Liver (tissue), 9 donors: ENCODE measurements around the gene COL12A1. TPM values are rescaled to one million over a fixed set of nuclear protein-coding genes. Genes with fewer than 3 reads are reported as not detected.

Experiments
- DNase-seq: peaks from one replicate; pipeline ENCODE4 v3.0.0-alpha.2; 2017; ENCODE audit warnings: low spot score
- H3K27ac ChIP-seq, 2 donors: one replicate each; pipeline ENCODE4 v1.7.0; 2013; ENCODE audit warnings: inconsistent platforms in 2 of 2, low read length in 2 of 2, control low read depth in 1 of 2, low read depth in 1 of 2, mild to moderate bottlenecking in 1 of 2
- H3K27me3 ChIP-seq, 4 donors: one replicate each; pipeline versions ENCODE4 v1.6.1 to v1.7.0; 2013; ENCODE audit warnings: low read length in 3 of 4, inconsistent platforms in 1 of 4, mild to moderate bottlenecking in 1 of 4, moderate library complexity in 1 of 4; ENCODE audit not compliant: control insufficient read depth in 4 of 4, insufficient read depth in 4 of 4
- H3K36me3 ChIP-seq, 4 donors: one replicate each; pipeline versions ENCODE4 v1.6.1 to v1.7.0; 2013; ENCODE audit warnings: low read length in 3 of 4, mild to moderate bottlenecking in 3 of 4, low read depth in 1 of 4, moderate library complexity in 1 of 4; ENCODE audit not compliant: control insufficient read depth in 4 of 4, insufficient read depth in 3 of 4
- H3K4me1 ChIP-seq, 4 donors: one replicate each; pipeline versions ENCODE4 v1.6.1 to v1.7.0; 2013; ENCODE audit warnings: low read length in 3 of 4, mild to moderate bottlenecking in 3 of 4, moderate library complexity in 1 of 4; ENCODE audit not compliant: control insufficient read depth in 4 of 4, insufficient read depth in 4 of 4
- H3K4me3 ChIP-seq, 3 donors: one replicate each; pipeline versions ENCODE4 v1.6.1 to v1.7.0; 2013; ENCODE audit warnings: low read length in 3 of 3, control low read depth in 1 of 3, low read depth in 1 of 3, mild to moderate bottlenecking in 1 of 3
- H3K9ac ChIP-seq, 2 donors: one replicate each; pipeline ENCODE4 v1.7.0; 2013; ENCODE audit warnings: low read length in 2 of 2, mild to moderate bottlenecking in 2 of 2, moderate library complexity in 2 of 2, control low read depth in 1 of 2, low read depth in 1 of 2
- H3K9me3 ChIP-seq, 4 donors: one replicate each; pipeline versions ENCODE4 v1.6.1 to v1.7.0; 2013; ENCODE audit warnings: low read length in 3 of 4; ENCODE audit not compliant: control insufficient read depth in 4 of 4
- FOXA1 ChIP-seq: IDR thresholded peaks from 2 replicates; pipeline ENCODE4 v1.6.1; 2016; ENCODE audit warnings: antibody characterized with exemption
- FOXA2 ChIP-seq: IDR thresholded peaks from 2 replicates; pipeline ENCODE4 v1.6.1; 2016; ENCODE audit warnings: antibody characterized with exemption
- HNF4A ChIP-seq, 2 donors: conservative IDR thresholded peaks; 2 replicates each; pipeline ENCODE4 v1.6.1; 2016; ENCODE audit warnings: antibody characterized with exemption in 2 of 2, mild to moderate bottlenecking in 2 of 2
- JUND ChIP-seq, 2 donors: IDR thresholded peaks; 2 replicates each; pipeline ENCODE4 v1.6.1; 2016; ENCODE audit warnings: antibody characterized with exemption in 2 of 2
- NR2F2 ChIP-seq: IDR thresholded peaks from 2 replicates; pipeline ENCODE4 v1.6.1; 2016; ENCODE audit warnings: antibody characterized with exemption
- RAD21 ChIP-seq, 2 donors: IDR thresholded peaks; 2 replicates each; pipeline ENCODE4 v1.6.1; 2016; ENCODE audit warnings: antibody characterized with exemption in 2 of 2, mild to moderate bottlenecking in 2 of 2
- REST ChIP-seq: IDR thresholded peaks from 2 replicates; pipeline ENCODE4 v1.6.1; 2016; ENCODE audit warnings: antibody characterized with exemption, mild to moderate bottlenecking
- RXRA ChIP-seq, 2 donors: IDR thresholded peaks; 2 replicates each; pipeline ENCODE4 v1.6.1; 2017 to 2018; ENCODE audit warnings: antibody characterized with exemption in 2 of 2, mild to moderate bottlenecking in 1 of 2
- YY1 ChIP-seq: IDR thresholded peaks from 2 replicates; pipeline ENCODE4 v1.6.1; 2016; ENCODE audit warnings: antibody characterized with exemption, mild to moderate bottlenecking
- WGBS: extraction: QIAGEN DNeasy Blood & Tissue Kit; methylation state at CpG from one replicate; pipeline ENCODE4 v1.1.7; 2013; 5-methylcytosine and 5-hydroxymethylcytosine counted together
- polyA plus RNA-seq, 2 donors: library from polyadenylated mRNA; stranded (reverse) in 1 of 2; unstranded in 1 of 2; fragments of 200-250 nt in 1 of 2; fragments of >200 nt in 1 of 2; fragmentation: Nextera tagmentation in 1 of 2; extraction: Ambion mirVana in 1 of 2; gene quantifications; one replicate each; pipeline versions ENCODE4 v1.2.1 to v1.2.3, GENCODE V29; 2013 to 2015
- total RNA-seq, 2 donors: library from RNA; depleted of rRNA; stranded (reverse); fragments of >200 nt; gene quantifications; one replicate each; pipeline ENCODE4 v1.2.3, GENCODE V29; 2014
- TF ChIP-seq, protein P1 (sequence below): IDR thresholded peaks from 2 replicates; pipeline ENCODE4 v1.6.1; 2016; ENCODE audit warnings: antibody characterized with exemption
- TF ChIP-seq, protein P2 (sequence below): IDR thresholded peaks from 2 replicates; pipeline ENCODE4 v1.6.1; 2016; ENCODE audit warnings: antibody characterized with exemption
- TF ChIP-seq, protein P3 (sequence below): fragments of 150-350 bp; IDR thresholded peaks from 2 replicates; pipeline ENCODE4 v1.5.1; 2017; ENCODE audit warnings: improper control_type of control experiment, low read depth, low read length; ENCODE audit not compliant: missing input control
- donor health status: healthy.
- donor health status: healthy.
- donor health status: healthy.
- donor health status: healthy.
- donor health status: healthy.

The COL12A1 gene
- total and polyA plus RNA-seq, 4 donors = 0.15 to 5.1 (median 1.8) TPM

DNA sequence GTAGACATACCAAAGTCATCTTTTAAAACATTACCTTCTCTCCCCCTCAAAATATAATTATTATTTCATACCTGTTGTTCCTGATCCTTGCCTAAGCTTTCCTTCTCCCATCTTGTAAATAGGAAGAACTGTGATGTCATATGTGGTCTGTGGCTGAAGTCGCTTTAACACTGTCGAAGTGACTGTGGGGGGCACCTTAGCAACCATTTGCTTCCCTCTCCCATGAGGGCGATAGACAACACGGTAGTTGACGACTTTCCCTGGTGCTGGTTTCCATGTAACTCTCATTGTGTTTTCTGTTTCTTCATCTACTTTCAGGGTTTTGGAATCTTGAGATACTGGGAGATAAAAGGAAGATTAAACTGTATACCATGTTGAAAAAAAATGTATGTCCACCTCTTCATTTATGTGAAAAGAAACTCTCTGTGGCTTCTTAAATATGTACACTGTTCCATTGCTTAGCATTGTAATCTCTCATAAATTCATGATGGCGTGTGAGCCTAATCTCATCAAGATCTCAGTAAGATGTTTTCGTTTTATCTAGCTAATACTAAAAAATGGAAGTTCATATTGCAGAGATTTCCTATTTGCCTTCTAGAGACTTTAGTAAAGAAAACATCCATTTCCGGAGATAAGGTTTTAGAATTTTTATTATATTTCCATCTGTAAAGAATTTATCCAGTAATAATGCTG is 49.5 kb downstream of the COL12A1 start:
- H3K36me3 ChIP-seq = no peaks in the 10 kb centered on the region
- no peaks in the 10 kb centered on the region for H3K9me3 ChIP-seq
- peaks cover 0 to 8% (median 1%) of the 10 kb centered on the region in 4 donors for H3K27me3 ChIP-seq
- 73% methylated on average over 8 of the region's 8 CpGs for whole genome bisulfite sequencing
- H3K4me1 ChIP-seq = no peaks in the 10 kb centered on the region
- H3K27ac ChIP-seq = no peak overlapping the region
- H3K9ac ChIP-seq = no peak overlapping the region
- DNase-seq = no peak
- TF ChIP-seq JUND (IDR thresholded peaks at IDR 0.05) = no peak
- no peak overlapping the region for H3K4me3 ChIP-seq

DNA sequence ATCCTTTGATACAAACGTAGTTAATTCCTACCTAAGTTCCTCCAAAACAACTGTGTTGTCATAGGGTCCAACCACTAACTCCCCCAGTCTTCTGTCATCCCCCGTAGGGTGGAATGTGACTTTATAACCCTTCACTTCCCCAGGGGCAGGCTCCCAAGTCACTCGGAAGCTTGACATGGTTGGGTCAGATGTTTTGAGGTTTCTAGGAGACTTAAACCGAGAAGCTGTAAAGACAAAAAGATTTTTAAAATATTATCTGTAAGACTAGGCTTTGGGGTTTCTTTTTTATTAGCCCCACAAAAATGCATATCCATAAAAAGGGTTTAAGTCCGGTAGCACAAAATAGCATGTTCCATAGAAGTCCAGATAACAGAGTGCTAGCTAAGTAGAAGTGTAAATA is 50.2 kb downstream of the COL12A1 start:
- no peak for DNase-seq
- Histone ChIP-seq H3K9me3 (no peaks in the 10 kb centered on the region), H3K4me3 (no peak overlapping the region), H3K4me1 (no peaks in the 10 kb centered on the region), H3K36me3 (no peaks in the 10 kb centered on the region), H3K9ac (no peak overlapping the region), H3K27me3 (peaks cover 0 to 8% (median 1%) of the 10 kb centered on the region in 4 donors), H3K27ac (no peak overlapping the region)
- no peak for TF ChIP-seq JUND (IDR thresholded peaks at IDR 0.05)
- TF ChIP-seq, protein P1, sequence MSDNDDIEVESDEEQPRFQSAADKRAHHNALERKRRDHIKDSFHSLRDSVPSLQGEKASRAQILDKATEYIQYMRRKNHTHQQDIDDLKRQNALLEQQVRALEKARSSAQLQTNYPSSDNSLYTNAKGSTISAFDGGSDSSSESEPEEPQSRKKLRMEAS = no peak
- no peak for TF ChIP-seq FOXA1
- no peak for TF ChIP-seq NR2F2
- no peak for TF ChIP-seq RAD21 (IDR thresholded peaks at IDR 0.05)
- no peak for TF ChIP-seq RXRA (IDR thresholded peaks at IDR 0.05)
- TF ChIP-seq, protein P2, sequence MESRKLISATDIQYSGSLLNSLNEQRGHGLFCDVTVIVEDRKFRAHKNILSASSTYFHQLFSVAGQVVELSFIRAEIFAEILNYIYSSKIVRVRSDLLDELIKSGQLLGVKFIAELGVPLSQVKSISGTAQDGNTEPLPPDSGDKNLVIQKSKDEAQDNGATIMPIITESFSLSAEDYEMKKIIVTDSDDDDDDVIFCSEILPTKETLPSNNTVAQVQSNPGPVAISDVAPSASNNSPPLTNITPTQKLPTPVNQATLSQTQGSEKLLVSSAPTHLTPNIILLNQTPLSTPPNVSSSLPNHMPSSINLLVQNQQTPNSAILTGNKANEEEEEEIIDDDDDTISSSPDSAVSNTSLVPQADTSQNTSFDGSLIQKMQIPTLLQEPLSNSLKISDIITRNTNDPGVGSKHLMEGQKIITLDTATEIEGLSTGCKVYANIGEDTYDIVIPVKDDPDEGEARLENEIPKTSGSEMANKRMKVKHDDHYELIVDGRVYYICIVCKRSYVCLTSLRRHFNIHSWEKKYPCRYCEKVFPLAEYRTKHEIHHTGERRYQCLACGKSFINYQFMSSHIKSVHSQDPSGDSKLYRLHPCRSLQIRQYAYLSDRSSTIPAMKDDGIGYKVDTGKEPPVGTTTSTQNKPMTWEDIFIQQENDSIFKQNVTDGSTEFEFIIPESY = no peak
- no peak for TF ChIP-seq YY1
- TF ChIP-seq FOXA2 = no peak
- TF ChIP-seq REST = no peak
- TF ChIP-seq, protein P3, sequence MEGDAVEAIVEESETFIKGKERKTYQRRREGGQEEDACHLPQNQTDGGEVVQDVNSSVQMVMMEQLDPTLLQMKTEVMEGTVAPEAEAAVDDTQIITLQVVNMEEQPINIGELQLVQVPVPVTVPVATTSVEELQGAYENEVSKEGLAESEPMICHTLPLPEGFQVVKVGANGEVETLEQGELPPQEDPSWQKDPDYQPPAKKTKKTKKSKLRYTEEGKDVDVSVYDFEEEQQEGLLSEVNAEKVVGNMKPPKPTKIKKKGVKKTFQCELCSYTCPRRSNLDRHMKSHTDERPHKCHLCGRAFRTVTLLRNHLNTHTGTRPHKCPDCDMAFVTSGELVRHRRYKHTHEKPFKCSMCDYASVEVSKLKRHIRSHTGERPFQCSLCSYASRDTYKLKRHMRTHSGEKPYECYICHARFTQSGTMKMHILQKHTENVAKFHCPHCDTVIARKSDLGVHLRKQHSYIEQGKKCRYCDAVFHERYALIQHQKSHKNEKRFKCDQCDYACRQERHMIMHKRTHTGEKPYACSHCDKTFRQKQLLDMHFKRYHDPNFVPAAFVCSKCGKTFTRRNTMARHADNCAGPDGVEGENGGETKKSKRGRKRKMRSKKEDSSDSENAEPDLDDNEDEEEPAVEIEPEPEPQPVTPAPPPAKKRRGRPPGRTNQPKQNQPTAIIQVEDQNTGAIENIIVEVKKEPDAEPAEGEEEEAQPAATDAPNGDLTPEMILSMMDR = no peak
- no peak for TF ChIP-seq HNF4A (conservative IDR thresholded peaks at IDR 0.05)
- WGBS = 51% methylated on average over 5 of the region's 5 CpGs
